ENCODE data around the gene APOA1.

Gene APOA1

DNA sequence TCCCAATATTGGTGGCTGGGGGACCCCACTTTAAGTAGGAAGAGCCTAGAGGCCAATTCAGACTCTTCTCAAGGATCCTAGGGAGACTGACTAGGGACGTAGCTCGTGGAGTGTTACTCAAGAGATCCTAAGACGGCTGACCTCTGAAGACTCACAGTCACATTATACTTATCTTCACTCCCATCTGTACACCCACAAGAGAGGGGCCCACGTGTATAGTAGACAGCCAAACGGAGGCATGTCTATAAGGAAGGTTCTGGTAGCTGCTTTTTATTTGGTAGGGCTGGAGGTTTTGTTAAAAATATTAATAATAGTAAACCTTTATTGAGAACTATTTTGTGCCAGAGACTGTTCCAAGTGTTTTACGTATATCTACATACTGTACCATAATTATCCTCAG, 22.9 kb upstream of the APOA1 start:
- H3K4me3 ChIP-seq, result no peak overlapping the region
- no peak for DNase-seq (ENCODE audit: low spot score)
- TF ChIP-seq, protein P1, sequence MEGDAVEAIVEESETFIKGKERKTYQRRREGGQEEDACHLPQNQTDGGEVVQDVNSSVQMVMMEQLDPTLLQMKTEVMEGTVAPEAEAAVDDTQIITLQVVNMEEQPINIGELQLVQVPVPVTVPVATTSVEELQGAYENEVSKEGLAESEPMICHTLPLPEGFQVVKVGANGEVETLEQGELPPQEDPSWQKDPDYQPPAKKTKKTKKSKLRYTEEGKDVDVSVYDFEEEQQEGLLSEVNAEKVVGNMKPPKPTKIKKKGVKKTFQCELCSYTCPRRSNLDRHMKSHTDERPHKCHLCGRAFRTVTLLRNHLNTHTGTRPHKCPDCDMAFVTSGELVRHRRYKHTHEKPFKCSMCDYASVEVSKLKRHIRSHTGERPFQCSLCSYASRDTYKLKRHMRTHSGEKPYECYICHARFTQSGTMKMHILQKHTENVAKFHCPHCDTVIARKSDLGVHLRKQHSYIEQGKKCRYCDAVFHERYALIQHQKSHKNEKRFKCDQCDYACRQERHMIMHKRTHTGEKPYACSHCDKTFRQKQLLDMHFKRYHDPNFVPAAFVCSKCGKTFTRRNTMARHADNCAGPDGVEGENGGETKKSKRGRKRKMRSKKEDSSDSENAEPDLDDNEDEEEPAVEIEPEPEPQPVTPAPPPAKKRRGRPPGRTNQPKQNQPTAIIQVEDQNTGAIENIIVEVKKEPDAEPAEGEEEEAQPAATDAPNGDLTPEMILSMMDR (IDR thresholded peaks at IDR 0.05), result no peak
- no peak overlapping the region for H3K27ac ChIP-seq

DNA sequence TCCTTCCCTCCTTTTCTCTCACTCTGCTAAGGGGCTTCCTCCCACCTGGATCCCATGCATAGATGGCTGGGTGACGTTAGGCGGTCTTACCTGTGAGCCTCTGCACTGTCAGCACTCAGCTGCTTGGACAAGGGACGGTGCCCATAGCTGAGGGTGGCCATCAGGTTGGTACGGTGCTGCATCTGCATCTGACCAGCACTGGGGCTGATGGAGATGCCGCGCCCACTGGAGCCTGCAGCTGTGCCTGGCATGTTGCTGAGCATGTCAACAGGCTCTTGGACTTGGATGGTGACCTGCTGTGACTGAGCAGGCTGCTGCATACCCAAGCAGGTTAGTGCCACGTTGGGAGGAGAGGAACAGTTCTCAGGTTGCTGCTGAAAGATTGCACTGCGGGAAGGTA, 21.8 kb upstream of the APOA1 start:
- Histone ChIP-seq H3K27ac (no peak overlapping the region), H3K4me3 (no peak overlapping the region)
- DNase-seq (ENCODE audit: low spot score), result no peak
- TF ChIP-seq, protein P1 (IDR thresholded peaks at IDR 0.05), result no peak

DNA sequence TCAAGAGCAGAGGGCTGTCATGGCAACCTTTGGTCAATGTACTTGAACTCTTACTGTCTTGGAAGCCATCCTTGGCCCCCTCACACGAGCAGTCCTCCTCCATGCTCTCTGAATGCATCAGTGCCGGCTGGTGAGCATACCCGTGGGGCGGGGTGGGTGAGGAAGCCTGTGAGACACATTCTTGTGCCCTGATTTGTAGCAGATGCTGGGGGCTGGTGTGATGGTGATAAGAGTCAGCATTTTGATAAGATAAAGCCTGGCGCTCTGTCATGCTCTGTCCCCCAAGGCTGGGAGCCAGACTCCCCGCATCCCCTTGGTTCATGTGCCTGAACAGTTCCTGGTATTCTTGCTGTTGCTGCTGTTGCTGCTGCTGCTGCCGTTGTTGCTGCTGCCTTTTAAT, 20.5 kb upstream of the APOA1 start:
- Histone ChIP-seq H3K4me3 (no peak overlapping the region), H3K27ac (no peak overlapping the region)
- TF ChIP-seq, protein P1 (IDR thresholded peaks at IDR 0.05), result no peak
- no peak for DNase-seq (ENCODE audit: low spot score)

DNA sequence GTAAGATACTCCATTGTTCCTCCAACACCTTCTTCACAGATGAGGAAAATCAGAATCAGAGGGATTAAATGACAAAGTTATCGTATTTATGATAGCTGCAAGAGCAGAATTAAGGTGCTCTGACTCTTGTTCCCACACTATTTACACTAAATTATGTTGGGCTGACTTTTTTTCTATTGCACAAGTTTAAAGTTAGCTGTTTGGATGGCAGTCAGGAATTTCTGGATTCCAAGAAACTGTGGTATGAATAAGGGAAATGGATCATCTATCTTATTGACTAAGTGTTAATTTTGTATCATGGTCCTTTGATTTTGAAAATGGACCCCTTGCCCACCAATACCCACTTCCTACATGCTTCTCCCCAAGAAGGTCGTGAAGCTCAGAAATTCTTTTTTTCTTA, 19.9 kb upstream of the APOA1 start:
- TF ChIP-seq, protein P1 (IDR thresholded peaks at IDR 0.05), result no peak
- DNase-seq (ENCODE audit: low spot score), result no peak
- H3K27ac ChIP-seq, result no peak overlapping the region
- H3K4me3 ChIP-seq, result no peak overlapping the region

DNA sequence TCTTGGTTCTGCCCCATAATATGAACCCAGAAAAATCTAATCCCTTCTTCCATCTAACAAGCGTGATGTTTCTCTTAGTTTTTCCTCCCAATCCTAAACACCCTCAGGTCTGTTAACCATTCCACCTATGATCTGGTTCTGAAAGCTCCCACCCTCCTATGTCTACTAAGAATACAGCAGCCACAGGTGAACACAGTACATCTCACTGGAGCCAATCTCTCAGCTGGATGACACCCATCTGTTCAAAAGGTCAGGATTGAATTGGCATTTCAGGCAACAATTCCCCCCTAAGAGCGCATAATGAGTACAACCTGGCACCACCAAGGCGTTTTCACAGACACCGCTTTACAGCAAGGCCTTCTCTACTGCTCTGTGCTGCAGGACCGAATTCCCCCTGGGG, 19.0 kb upstream of the APOA1 start:
- no peak for DNase-seq (ENCODE audit: low spot score)
- H3K27ac ChIP-seq, result no peak overlapping the region

DNA sequence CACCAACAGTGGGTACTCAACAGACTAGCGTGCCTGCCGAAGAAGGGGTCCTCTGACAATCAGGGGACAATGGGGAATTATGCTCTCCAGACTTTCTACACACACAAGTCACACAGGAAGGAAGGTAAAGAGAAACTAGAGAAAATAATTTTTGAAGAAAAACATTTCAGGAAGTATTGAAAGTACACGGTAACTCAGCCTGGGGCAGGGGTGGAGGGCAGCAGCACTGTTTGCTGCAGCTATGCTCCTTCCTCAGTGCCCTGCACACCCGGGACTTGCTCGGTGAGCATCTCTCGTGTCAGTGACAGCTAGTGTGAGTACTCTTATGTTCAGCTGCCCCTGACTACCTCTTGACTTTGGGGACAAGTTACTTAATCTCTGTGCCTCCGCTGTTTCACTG, 18.0 kb upstream of the APOA1 start:
- no peak for DNase-seq (ENCODE audit: low spot score)
- H3K27ac ChIP-seq, result no peak overlapping the region
- H3K4me3 ChIP-seq, result no peak overlapping the region
- TF ChIP-seq, protein P1 (IDR thresholded peaks at IDR 0.05), result no peak

More for the DNA sequence above, 19.0 kb upstream of the APOA1 start:
- TF ChIP-seq, protein P1 (IDR thresholded peaks at IDR 0.05), result no peak
- H3K4me3 ChIP-seq, result no peak overlapping the region

DNA sequence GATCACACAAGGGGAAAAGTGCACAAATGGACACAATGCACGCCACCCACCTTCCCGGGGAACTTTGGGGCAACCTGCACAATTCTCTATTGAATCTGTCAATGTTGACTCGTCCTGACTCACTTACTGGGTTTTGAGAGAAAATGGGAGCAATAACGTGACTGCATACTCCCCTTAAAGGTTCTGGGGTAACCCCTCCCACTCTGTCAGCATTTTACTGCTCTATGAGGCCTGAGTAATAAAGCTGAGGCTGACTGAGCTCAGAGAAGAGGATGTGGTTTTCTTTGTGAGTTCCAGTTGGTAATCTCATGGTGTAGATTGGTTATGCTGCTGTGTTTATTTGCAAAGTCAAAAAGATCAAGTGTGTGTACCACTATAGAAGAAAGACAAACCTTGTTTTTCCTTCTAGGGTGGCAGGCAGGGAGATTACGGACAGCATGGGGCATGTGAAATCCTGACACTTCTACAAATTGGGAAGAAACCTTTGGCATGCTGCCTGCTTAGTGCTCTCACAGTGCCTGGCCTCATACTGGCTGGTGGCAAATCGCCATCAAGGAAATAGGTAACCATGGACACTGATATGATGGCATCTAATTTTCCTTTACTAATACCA, 16.1 kb upstream of the APOA1 start:
- DNase-seq (ENCODE audit: low spot score), result no peak
- Histone ChIP-seq H3K4me3 (no peak overlapping the region), H3K27ac (peak overlapping the region in 1 of 2 donors; percentile 10)
- TF ChIP-seq, protein P1 (IDR thresholded peaks at IDR 0.05), result no peak

Measured in coronary artery (tissue), 2 donors.